Measurements from ENCODE around the gene PRRG4.
A peak's percentile ranks its signal among the peaks of the same experiment; 100 is the strongest.

PRRG4 gene

GRCh38 chr11:32870676-32871075 lies 40.9 kb downstream of the PRRG4 start:
- DNase-seq (ENCODE audit: low spot score) = peak; percentile 27
- no peak for TF ChIP-seq CTCF (IDR thresholded peaks at IDR 0.05; ENCODE audit: borderline replicate concordance, control extremely low read depth, extremely low read depth, insufficient read depth, missing control alignments)
- in situ Hi-C loops (cut with MboI; ENCODE audit: low sequenced_read_pairs, unreplicated experiment) = no loop called here

GRCh38 chr11:32874132-32874531 lies 44.4 kb downstream of the PRRG4 start:
- no peak for TF ChIP-seq CTCF (IDR thresholded peaks at IDR 0.05; ENCODE audit: borderline replicate concordance, control extremely low read depth, extremely low read depth, insufficient read depth, missing control alignments)
- in situ Hi-C loops (cut with MboI; ENCODE audit: low sequenced_read_pairs, unreplicated experiment) = no loop called here
- no peak for DNase-seq (ENCODE audit: low spot score)

- in situ Hi-C loops (cut with MboI; ENCODE audit: low sequenced_read_pairs, unreplicated experiment) = no loop called here
- no peak for TF ChIP-seq CTCF (IDR thresholded peaks at IDR 0.05; ENCODE audit: borderline replicate concordance, control extremely low read depth, extremely low read depth, insufficient read depth, missing control alignments)
- no peak for DNase-seq (ENCODE audit: low spot score)
These were observed 51.6 kb downstream of the PRRG4 start for GRCh38 chr11:32881286-32881685.

- TF ChIP-seq CTCF (IDR thresholded peaks at IDR 0.05; ENCODE audit: borderline replicate concordance, control extremely low read depth, extremely low read depth, insufficient read depth, missing control alignments) = no peak
- DNase-seq (ENCODE audit: low spot score) = no peak
- in situ Hi-C loops (cut with MboI; ENCODE audit: low sequenced_read_pairs, unreplicated experiment) = no loop called here
These were observed 53.7 kb downstream of the PRRG4 start for GRCh38 chr11:32883421-32883820.

GRCh38 chr11:32884023-32884422 lies 54.3 kb downstream of the PRRG4 start:
- TF ChIP-seq CTCF (IDR thresholded peaks at IDR 0.05; ENCODE audit: borderline replicate concordance, control extremely low read depth, extremely low read depth, insufficient read depth, missing control alignments) = no peak
- DNase-seq (ENCODE audit: low spot score) = no peak
- in situ Hi-C loops (cut with MboI; ENCODE audit: low sequenced_read_pairs, unreplicated experiment) = no loop called here

GRCh38 chr11:32884770-32885384 lies 55.1 kb downstream of the PRRG4 start:
- peak; percentile 23 for TF ChIP-seq CTCF (IDR thresholded peaks at IDR 0.05; ENCODE audit: borderline replicate concordance, control extremely low read depth, extremely low read depth, insufficient read depth, missing control alignments)
- DNase-seq (ENCODE audit: low spot score) = no peak
- in situ Hi-C loops (cut with MboI; ENCODE audit: low sequenced_read_pairs, unreplicated experiment) = no loop called here

Data from GM13976 (cell line).